ENCODE data around the gene FOXC2.

The FOXC2 gene

GRCh38 chr16:86594721-86595120 is 28.1 kb downstream of the FOXC2 start:
- no peaks in the 10 kb centered on the region for H3K36me3 ChIP-seq (ENCODE audit: control insufficient read depth in 2 of 2, insufficient read depth in 2 of 2, low read length in 2 of 2)
- no peak overlapping the region for H3K9ac ChIP-seq (ENCODE audit: low read length in 2 of 2)
- H3K27ac ChIP-seq (ENCODE audit: low read length), result no peak overlapping the region
- no peak overlapping the region for H3K4me3 ChIP-seq (ENCODE audit: low read length in 2 of 2)
- H3K27me3 ChIP-seq (ENCODE audit: control insufficient read depth in 1 of 2, insufficient read depth in 2 of 2, low read length in 2 of 2), result peaks cover 52 to 56% of the 10 kb centered on the region in 2 donors
- H3K9me3 ChIP-seq (ENCODE audit: control insufficient read depth in 2 of 2, low read length in 2 of 2), result peaks cover 0 to 6% of the 10 kb centered on the region in 2 donors
- H3K4me1 ChIP-seq (ENCODE audit: control insufficient read depth, insufficient read depth, low read length), result peaks cover 10% of the 10 kb centered on the region

GRCh38 chr16:86595983-86596605 is 29.5 kb downstream of the FOXC2 start:
- Histone ChIP-seq H3K36me3 (ENCODE audit: control insufficient read depth in 2 of 2, insufficient read depth in 2 of 2, low read length in 2 of 2) (no peaks in the 10 kb centered on the region), H3K9ac (ENCODE audit: low read length in 2 of 2) (no peak overlapping the region), H3K27ac (ENCODE audit: low read length) (no peak overlapping the region), H3K4me1 (ENCODE audit: control insufficient read depth, insufficient read depth, low read length) (peaks cover 10% of the 10 kb centered on the region), H3K27me3 (ENCODE audit: control insufficient read depth in 1 of 2, insufficient read depth in 2 of 2, low read length in 2 of 2) (peaks cover 49 to 54% of the 10 kb centered on the region in 2 donors), H3K4me3 (ENCODE audit: low read length in 2 of 2) (no peak overlapping the region), H3K9me3 (ENCODE audit: control insufficient read depth in 2 of 2, low read length in 2 of 2) (peaks cover 0 to 3% of the 10 kb centered on the region in 2 donors)

- H3K4me1 ChIP-seq (ENCODE audit: control insufficient read depth, insufficient read depth, low read length), result peaks cover 10% of the 10 kb centered on the region
- no peak overlapping the region for H3K4me3 ChIP-seq (ENCODE audit: low read length in 2 of 2)
- H3K27me3 ChIP-seq (ENCODE audit: control insufficient read depth in 1 of 2, insufficient read depth in 2 of 2, low read length in 2 of 2), result peaks cover 39 to 50% of the 10 kb centered on the region in 2 donors
- H3K27ac ChIP-seq (ENCODE audit: low read length), result no peak overlapping the region
- no peak overlapping the region for H3K9ac ChIP-seq (ENCODE audit: low read length in 2 of 2)
- no peaks in the 10 kb centered on the region for H3K36me3 ChIP-seq (ENCODE audit: control insufficient read depth in 2 of 2, insufficient read depth in 2 of 2, low read length in 2 of 2)
- no peaks in the 10 kb centered on the region for H3K9me3 ChIP-seq (ENCODE audit: control insufficient read depth in 2 of 2, low read length in 2 of 2)
These were observed 30.7 kb downstream of the FOXC2 start for GRCh38 chr16:86597126-86597879.

- H3K4me1 ChIP-seq (ENCODE audit: control insufficient read depth, insufficient read depth, low read length), result peaks cover 10% of the 10 kb centered on the region
- no peak overlapping the region for H3K9ac ChIP-seq (ENCODE audit: low read length in 2 of 2)
- no peak overlapping the region for H3K4me3 ChIP-seq (ENCODE audit: low read length in 2 of 2)
- H3K27ac ChIP-seq (ENCODE audit: low read length), result no peak overlapping the region
- no peaks in the 10 kb centered on the region for H3K36me3 ChIP-seq (ENCODE audit: control insufficient read depth in 2 of 2, insufficient read depth in 2 of 2, low read length in 2 of 2)
- H3K9me3 ChIP-seq (ENCODE audit: control insufficient read depth in 2 of 2, low read length in 2 of 2), result no peaks in the 10 kb centered on the region
- H3K27me3 ChIP-seq (ENCODE audit: control insufficient read depth in 1 of 2, insufficient read depth in 2 of 2, low read length in 2 of 2), result peaks cover 36 to 47% of the 10 kb centered on the region in 2 donors
These were observed 31.4 kb downstream of the FOXC2 start for GRCh38 chr16:86597880-86598606.

DNA sequence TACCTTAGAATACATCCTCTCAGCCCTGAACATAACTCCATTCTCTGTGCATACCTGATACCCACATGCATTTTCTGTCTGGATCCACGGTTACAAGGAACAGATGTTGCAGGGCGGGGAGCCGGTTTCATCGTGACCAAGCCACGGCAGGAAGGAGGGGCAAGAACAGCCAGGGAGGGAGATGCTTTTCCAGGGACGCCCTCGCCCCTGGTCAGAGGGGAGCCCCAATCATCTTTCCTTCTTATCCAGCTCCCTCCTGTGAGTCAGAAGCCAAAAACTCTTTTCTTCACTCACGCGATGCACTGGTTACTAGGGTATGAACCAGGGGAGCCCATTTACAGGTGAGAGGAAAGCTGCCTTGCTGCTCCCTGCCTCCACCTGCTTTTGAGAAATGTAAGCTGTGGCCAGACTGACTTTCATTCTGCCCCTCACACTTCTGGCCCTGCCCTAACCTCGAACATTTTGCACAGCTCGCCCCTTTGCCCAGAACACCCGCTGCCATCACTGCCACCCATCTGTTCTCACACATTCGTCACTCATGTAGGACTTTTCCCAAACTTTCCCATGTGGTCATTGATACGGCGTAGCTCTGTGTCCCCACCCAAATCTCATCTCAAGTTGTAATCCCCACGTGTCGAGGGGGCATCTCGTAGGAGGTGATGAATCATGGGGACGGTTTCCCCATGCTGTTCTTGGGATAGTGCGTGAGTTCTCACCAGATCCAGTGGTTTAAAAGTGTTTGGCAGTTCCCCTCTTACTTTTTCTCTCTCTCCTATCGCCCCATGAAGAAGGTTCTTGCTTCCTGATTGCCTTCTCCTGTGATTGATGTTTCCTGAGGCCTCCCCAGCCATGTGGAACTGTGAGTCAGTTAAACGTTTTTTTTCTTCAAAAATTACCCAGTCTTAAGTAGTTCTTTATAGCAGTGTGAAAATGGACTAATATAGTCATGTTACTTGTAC is 32.3 kb downstream of the FOXC2 start:
- Histone ChIP-seq H3K27me3 (ENCODE audit: control insufficient read depth in 1 of 2, insufficient read depth in 2 of 2, low read length in 2 of 2) (peaks cover 28 to 39% of the 10 kb centered on the region in 2 donors), H3K4me3 (ENCODE audit: low read length in 2 of 2) (no peak overlapping the region), H3K9me3 (ENCODE audit: control insufficient read depth in 2 of 2, low read length in 2 of 2) (no peaks in the 10 kb centered on the region), H3K4me1 (ENCODE audit: control insufficient read depth, insufficient read depth, low read length) (peaks cover 10% of the 10 kb centered on the region), H3K9ac (ENCODE audit: low read length in 2 of 2) (no peak overlapping the region), H3K36me3 (ENCODE audit: control insufficient read depth in 2 of 2, insufficient read depth in 2 of 2, low read length in 2 of 2) (no peaks in the 10 kb centered on the region), H3K27ac (ENCODE audit: low read length) (no peak overlapping the region)

GRCh38 chr16:86601356-86601755 is 34.7 kb downstream of the FOXC2 start:
- H3K27ac ChIP-seq (ENCODE audit: low read length), result no peak overlapping the region
- H3K4me1 ChIP-seq (ENCODE audit: control insufficient read depth, insufficient read depth, low read length), result peaks cover 2% of the 10 kb centered on the region

GRCh38 chr16:86602521-86602920 is 35.9 kb downstream of the FOXC2 start:
- Histone ChIP-seq H3K4me3 (ENCODE audit: low read length in 2 of 2) (no peak overlapping the region), H3K36me3 (ENCODE audit: control insufficient read depth in 2 of 2, insufficient read depth in 2 of 2, low read length in 2 of 2) (no peaks in the 10 kb centered on the region), H3K9me3 (ENCODE audit: control insufficient read depth in 2 of 2, low read length in 2 of 2) (no peaks in the 10 kb centered on the region), H3K9ac (ENCODE audit: low read length in 2 of 2) (no peak overlapping the region), H3K4me1 (ENCODE audit: control insufficient read depth, insufficient read depth, low read length) (peaks cover 2% of the 10 kb centered on the region), H3K27ac (ENCODE audit: low read length) (no peak overlapping the region), H3K27me3 (ENCODE audit: control insufficient read depth in 1 of 2, insufficient read depth in 2 of 2, low read length in 2 of 2) (peaks cover 4 to 24% of the 10 kb centered on the region in 2 donors)

More at GRCh38 chr16:86601356-86601755, 34.7 kb downstream of the FOXC2 start:
- no peaks in the 10 kb centered on the region for H3K9me3 ChIP-seq (ENCODE audit: control insufficient read depth in 2 of 2, low read length in 2 of 2)
- no peaks in the 10 kb centered on the region for H3K36me3 ChIP-seq (ENCODE audit: control insufficient read depth in 2 of 2, insufficient read depth in 2 of 2, low read length in 2 of 2)
- H3K4me3 ChIP-seq (ENCODE audit: low read length in 2 of 2), result no peak overlapping the region
- H3K9ac ChIP-seq (ENCODE audit: low read length in 2 of 2), result no peak overlapping the region
- peaks cover 7 to 30% of the 10 kb centered on the region in 2 donors for H3K27me3 ChIP-seq (ENCODE audit: control insufficient read depth in 1 of 2, insufficient read depth in 2 of 2, low read length in 2 of 2)

DNA sequence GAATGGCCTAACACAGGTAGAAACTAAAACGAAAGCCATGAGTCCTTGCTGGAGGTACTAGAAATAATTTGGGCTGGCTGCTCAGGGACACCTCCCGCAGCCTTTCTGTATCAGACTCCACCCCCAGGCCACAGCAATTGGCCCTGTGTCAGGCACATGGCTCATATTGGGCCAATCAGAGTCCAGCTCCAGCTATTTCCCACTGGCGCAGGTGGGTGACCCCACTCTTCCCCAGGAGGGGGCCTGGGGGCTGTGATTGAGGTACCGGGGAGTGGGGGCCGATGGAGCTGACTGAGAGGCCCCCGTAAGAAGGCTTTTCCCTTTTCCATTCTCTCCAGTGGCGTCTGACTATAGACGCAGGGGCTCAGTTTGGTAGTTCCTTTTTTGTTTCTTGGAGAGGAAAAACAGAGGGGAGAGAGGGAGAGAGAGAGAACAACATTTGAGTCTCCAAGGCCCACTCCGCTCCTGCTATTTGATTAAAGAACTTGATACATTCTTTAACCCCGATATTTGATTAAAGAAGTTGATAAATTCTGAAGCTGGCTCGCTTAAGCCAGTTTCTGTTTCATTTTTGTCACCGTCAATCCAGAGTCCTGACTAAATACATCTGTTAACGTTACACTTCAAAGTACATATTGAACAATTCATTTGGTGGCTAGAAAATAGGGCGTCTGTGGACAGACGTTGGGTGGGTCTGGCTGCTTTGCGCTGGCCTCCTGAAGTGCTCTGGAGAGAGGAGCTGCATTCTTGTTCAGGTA is 38.0 kb downstream of the FOXC2 start:
- no peak overlapping the region for H3K9ac ChIP-seq (ENCODE audit: low read length in 2 of 2)
- H3K4me1 ChIP-seq (ENCODE audit: control insufficient read depth, insufficient read depth, low read length), result no peaks in the 10 kb centered on the region
- H3K27ac ChIP-seq (ENCODE audit: low read length), result no peak overlapping the region
- no peak overlapping the region for H3K4me3 ChIP-seq (ENCODE audit: low read length in 2 of 2)
- no peaks in the 10 kb centered on the region for H3K36me3 ChIP-seq (ENCODE audit: control insufficient read depth in 2 of 2, insufficient read depth in 2 of 2, low read length in 2 of 2)
- no peaks in the 10 kb centered on the region for H3K9me3 ChIP-seq (ENCODE audit: control insufficient read depth in 2 of 2, low read length in 2 of 2)
- H3K27me3 ChIP-seq (ENCODE audit: control insufficient read depth in 1 of 2, insufficient read depth in 2 of 2, low read length in 2 of 2), result peaks cover 4 to 22% of the 10 kb centered on the region in 2 donors

GRCh38 chr16:86605950-86606349 is 39.3 kb downstream of the FOXC2 start:
- Histone ChIP-seq H3K36me3 (ENCODE audit: control insufficient read depth in 2 of 2, insufficient read depth in 2 of 2, low read length in 2 of 2) (no peaks in the 10 kb centered on the region), H3K27me3 (ENCODE audit: control insufficient read depth in 1 of 2, insufficient read depth in 2 of 2, low read length in 2 of 2) (peaks cover 4 to 29% of the 10 kb centered on the region in 2 donors), H3K9ac (ENCODE audit: low read length in 2 of 2) (no peak overlapping the region), H3K27ac (ENCODE audit: low read length) (no peak overlapping the region), H3K4me1 (ENCODE audit: control insufficient read depth, insufficient read depth, low read length) (peaks cover 3% of the 10 kb centered on the region), H3K4me3 (ENCODE audit: low read length in 2 of 2) (no peak overlapping the region), H3K9me3 (ENCODE audit: control insufficient read depth in 2 of 2, low read length in 2 of 2) (no peaks in the 10 kb centered on the region)

All from stomach smooth muscle (tissue), 2 donors.